Measurements from ENCODE around the gene DLGAP1.

DNA sequence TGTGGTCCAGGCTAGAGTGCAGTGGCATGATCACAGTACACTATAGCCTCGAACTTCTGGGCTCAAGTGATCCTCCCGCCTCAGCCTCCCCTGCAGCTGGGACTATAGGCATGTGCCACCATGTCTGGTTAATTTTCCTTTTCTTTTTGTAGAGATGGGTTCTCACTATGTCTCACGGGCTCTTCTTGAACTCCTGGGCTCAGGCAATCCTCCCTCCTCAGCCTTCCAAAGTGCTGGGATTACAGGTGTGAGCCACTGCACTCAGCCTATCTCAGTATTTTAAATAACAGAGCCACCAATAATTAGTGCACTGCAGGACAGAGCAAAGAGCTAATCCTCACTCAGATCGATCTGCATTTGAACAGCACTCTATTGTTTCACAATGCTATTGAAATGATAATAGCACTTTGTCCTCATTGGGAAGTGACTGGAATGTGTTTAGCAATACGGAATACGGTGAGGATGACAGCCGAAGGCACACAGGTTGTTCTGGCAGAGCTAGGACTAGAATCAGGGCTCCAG is 335.9 kb downstream of the DLGAP1 start:
- TF ChIP-seq EZH2phosphoT487 (IDR thresholded peaks at IDR 0.05; ENCODE audit: borderline replicate concordance) (no peak), EZH2 (IDR thresholded peaks at IDR 0.05) (no peak), SP1 (IDR thresholded peaks at IDR 0.05; ENCODE audit: low read depth) (no peak)
- TF ChIP-seq, protein P1, sequence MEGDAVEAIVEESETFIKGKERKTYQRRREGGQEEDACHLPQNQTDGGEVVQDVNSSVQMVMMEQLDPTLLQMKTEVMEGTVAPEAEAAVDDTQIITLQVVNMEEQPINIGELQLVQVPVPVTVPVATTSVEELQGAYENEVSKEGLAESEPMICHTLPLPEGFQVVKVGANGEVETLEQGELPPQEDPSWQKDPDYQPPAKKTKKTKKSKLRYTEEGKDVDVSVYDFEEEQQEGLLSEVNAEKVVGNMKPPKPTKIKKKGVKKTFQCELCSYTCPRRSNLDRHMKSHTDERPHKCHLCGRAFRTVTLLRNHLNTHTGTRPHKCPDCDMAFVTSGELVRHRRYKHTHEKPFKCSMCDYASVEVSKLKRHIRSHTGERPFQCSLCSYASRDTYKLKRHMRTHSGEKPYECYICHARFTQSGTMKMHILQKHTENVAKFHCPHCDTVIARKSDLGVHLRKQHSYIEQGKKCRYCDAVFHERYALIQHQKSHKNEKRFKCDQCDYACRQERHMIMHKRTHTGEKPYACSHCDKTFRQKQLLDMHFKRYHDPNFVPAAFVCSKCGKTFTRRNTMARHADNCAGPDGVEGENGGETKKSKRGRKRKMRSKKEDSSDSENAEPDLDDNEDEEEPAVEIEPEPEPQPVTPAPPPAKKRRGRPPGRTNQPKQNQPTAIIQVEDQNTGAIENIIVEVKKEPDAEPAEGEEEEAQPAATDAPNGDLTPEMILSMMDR (IDR thresholded peaks at IDR 0.05 in 2 of 3, conservative IDR thresholded peaks at IDR 0.05 in 1 of 3; ENCODE audit: borderline replicate concordance in 1 of 3, insufficient read depth in 1 of 3, low read depth in 2 of 3, low read length in 2 of 3): no peak

Data from HCT116 (cell line).